Activated CD4-positive, alpha-beta T cell treated with anti-CD3 and anti-CD28 coated beads, Interleukin-2, amount 50 U/mL, for 16 hours (primary cell): ENCODE measurements around the gene MMAA.
A peak's percentile ranks its signal among the peaks of the same experiment; 100 is the strongest.
"Not testable (repeated sequence)": the region's sequence is repeated elsewhere in the genome, so short reads cannot be mapped to it uniquely, and the experiment has no call there.

Experiments
- DNase-seq: peaks from one replicate; pipeline ENCODE4 v3.0.0-alpha.2; 2020

The MMAA gene

GRCh38 chr4:145618932-145619638 is at the start of gene MMAA:
Gene MMAA (plus strand): TSS chr4:145619385. CDS start chr4:145639140, 19,755 bp downstream.
- DNase-seq, result peak; percentile 97

- DNase-seq, result not testable (repeated sequence)
These were observed 44.6 kb upstream of the MMAA start for GRCh38 chr4:145574546-145574945.

- DNase-seq, result no peak
These were observed 38.3 kb upstream of the MMAA start for GRCh38 chr4:145580906-145581305.

GRCh38 chr4:145583191-145584055 is 35.8 kb upstream of the MMAA start:
- no peak for DNase-seq

GRCh38 chr4:145587088-145587754 is 32.0 kb upstream of the MMAA start:
- DNase-seq, result no peak

GRCh38 chr4:145589381-145589780 is 29.8 kb upstream of the MMAA start:
- DNase-seq, result not testable (repeated sequence)

- no peak for DNase-seq
These were observed 29.1 kb upstream of the MMAA start for GRCh38 chr4:145589916-145590702.

GRCh38 chr4:145602129-145602760 is 16.9 kb upstream of the MMAA start:
- no peak for DNase-seq

- no peak for DNase-seq
These were observed 13.2 kb upstream of the MMAA start for GRCh38 chr4:145605941-145606340.

GRCh38 chr4:145609481-145610427 is 9.4 kb upstream of the MMAA start:
- peak; percentile 67 for DNase-seq

- DNase-seq, result no peak
These were observed 5.5 kb upstream of the MMAA start for GRCh38 chr4:145613566-145614232.

- no peak for DNase-seq
These were observed 5.0 kb upstream of the MMAA start for GRCh38 chr4:145614233-145614610.

- DNase-seq, result peak; percentile 14
These were observed 814 bp upstream of the MMAA start for GRCh38 chr4:145618210-145618931.

- DNase-seq, result peak; percentile 77
These were observed 433 bp downstream of the MMAA start for GRCh38 chr4:145619639-145619996.

- DNase-seq, result not testable (repeated sequence)
These were observed 2.9 kb downstream of the MMAA start for GRCh38 chr4:145622067-145622466.

GRCh38 chr4:145623831-145624230 is 4.6 kb downstream of the MMAA start:
- peak; percentile 56 for DNase-seq

GRCh38 chr4:145625677-145626622 is 6.8 kb downstream of the MMAA start:
- DNase-seq, result no peak

GRCh38 chr4:145626623-145626982 is 7.4 kb downstream of the MMAA start:
- no peak for DNase-seq

- no peak for DNase-seq
These were observed 15.9 kb downstream of the MMAA start for GRCh38 chr4:145635117-145635516.
